Type B pancreatic cell (in vitro differentiated cells): ENCODE measurements around the gene SMAGP. TPM values are rescaled to one million over a fixed set of nuclear protein-coding genes. Genes with fewer than 3 reads are reported as not detected.
A peak's percentile ranks its signal among the peaks of the same experiment; 100 is the strongest.
"Not testable (repeated sequence)": the region's sequence is repeated elsewhere in the genome, so short reads cannot be mapped to it uniquely, and the experiment has no call there.

Experiments used
- DNase-seq: peaks from one replicate; pipeline ENCODE4 v3.0.0; 2021; ENCODE audit warnings: mixed read lengths; ENCODE audit not compliant: unreplicated experiment; ENCODE audit errors: extremely low spot score
- H3K27ac Mint-ChIP-seq: 2 replicates; pipeline ENCODE4 v1.8.0; 2021; ENCODE audit warnings: mild to moderate bottlenecking, mixed read lengths
- H3K27me3 Mint-ChIP-seq: 2 replicates; pipeline ENCODE4 v1.8.0; 2021; ENCODE audit warnings: mixed read lengths
- H3K36me3 Mint-ChIP-seq: 2 replicates; pipeline ENCODE4 v1.8.0; 2021; ENCODE audit warnings: mixed read lengths
- H3K4me1 Mint-ChIP-seq: one replicate; pipeline ENCODE4 v1.8.0; 2021; ENCODE audit warnings: mixed read lengths; ENCODE audit not compliant: unreplicated experiment
- H3K4me3 Mint-ChIP-seq: 2 replicates; pipeline ENCODE4 v1.8.0; 2021; ENCODE audit warnings: mild to moderate bottlenecking, mixed read lengths
- H3K9me3 Mint-ChIP-seq: 2 replicates; pipeline ENCODE4 v1.8.0; 2021; ENCODE audit warnings: mixed read lengths
- total RNA-seq: library from RNA; stranded (reverse); gene quantifications from 2 replicates; pipeline ENCODE4 v1.2.1, GENCODE V29; 2021; ENCODE audit warnings: low replicate concordance
- TF ChIP-seq, protein P1 (sequence below): fragments of 200-600 bp; sonication (generic); conservative IDR thresholded peaks from 2 replicates; pipeline ENCODE4 v1.5.0; 2021; ENCODE audit warnings: antibody characterized with exemption, mild to moderate bottlenecking

The SMAGP gene
- total RNA-seq, 1 donor from 2014 or later, result 35.5 TPM

DNA sequence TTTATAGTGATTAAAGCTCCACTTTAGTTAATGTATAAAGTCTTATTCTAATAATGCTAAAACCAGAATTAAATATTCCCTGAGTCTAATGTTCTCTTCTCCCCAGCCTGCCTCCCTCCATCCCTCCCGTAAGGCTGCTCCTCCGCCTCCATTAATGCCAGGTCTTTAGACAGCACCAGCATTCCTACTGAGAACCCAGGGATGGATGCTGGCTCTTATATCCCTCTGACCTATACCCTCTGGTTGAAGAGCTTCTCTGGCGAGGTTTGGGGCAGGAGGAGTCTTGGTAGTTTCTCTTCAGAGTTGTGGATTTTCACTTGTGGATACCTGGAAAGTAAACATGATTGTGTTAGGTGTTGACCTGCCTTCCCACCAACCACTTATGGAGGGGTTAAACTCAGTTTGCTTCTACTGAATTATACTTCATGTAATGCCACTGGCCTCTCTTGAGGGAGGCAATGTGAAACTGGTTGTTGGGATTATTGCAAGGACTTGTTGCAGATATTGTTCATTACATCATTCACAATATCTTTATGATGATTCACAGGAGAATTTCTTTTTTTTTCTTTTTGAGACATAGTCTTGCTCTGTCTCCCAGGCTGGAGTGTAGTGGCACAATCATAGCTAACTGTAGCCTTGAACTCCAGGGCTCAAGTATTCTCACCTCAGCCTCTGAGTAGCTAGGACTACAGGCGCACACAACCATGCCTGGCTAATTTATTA lies 11.1 kb upstream of the SMAGP start:
- Mint-ChIP-seq H3K4me3 (no peak overlapping the region), H3K27ac (no peak overlapping the region), H3K4me1 (no peaks in the 10 kb centered on the region), H3K9me3 (no peaks in the 10 kb centered on the region), H3K36me3 (no peaks in the 10 kb centered on the region), H3K27me3 (peaks cover 3% of the 10 kb centered on the region)
- DNase-seq, result no peak
- TF ChIP-seq, protein P1, sequence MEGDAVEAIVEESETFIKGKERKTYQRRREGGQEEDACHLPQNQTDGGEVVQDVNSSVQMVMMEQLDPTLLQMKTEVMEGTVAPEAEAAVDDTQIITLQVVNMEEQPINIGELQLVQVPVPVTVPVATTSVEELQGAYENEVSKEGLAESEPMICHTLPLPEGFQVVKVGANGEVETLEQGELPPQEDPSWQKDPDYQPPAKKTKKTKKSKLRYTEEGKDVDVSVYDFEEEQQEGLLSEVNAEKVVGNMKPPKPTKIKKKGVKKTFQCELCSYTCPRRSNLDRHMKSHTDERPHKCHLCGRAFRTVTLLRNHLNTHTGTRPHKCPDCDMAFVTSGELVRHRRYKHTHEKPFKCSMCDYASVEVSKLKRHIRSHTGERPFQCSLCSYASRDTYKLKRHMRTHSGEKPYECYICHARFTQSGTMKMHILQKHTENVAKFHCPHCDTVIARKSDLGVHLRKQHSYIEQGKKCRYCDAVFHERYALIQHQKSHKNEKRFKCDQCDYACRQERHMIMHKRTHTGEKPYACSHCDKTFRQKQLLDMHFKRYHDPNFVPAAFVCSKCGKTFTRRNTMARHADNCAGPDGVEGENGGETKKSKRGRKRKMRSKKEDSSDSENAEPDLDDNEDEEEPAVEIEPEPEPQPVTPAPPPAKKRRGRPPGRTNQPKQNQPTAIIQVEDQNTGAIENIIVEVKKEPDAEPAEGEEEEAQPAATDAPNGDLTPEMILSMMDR, result no peak

DNA sequence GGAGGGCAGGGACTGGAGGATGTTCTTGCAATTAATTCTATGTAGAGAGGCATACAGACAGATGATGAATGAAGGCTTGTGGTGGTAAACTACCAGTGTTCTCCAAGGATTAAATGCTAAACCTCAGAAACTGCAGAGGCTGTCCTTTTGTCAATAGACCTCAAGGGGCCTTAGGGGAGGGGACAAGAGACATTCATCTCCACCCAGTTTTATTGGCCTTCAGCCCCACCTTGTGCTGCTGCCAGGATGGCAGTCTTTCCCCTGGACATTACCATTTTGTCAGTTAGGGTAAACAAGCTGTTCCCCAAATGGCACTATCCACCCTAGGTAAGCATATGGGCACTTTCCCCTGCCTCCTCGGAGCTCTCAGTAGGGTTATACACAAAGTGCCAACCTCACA lies 4.9 kb upstream of the SMAGP start:
- peaks cover 11% of the 10 kb centered on the region for H3K27me3 Mint-ChIP-seq
- peaks cover 11% of the 10 kb centered on the region for H3K4me1 Mint-ChIP-seq
- peak overlapping the region; percentile 54 for H3K4me3 Mint-ChIP-seq
- DNase-seq, result no peak
- no peaks in the 10 kb centered on the region for H3K9me3 Mint-ChIP-seq
- no peaks in the 10 kb centered on the region for H3K36me3 Mint-ChIP-seq
- TF ChIP-seq, protein P1, result no peak
- H3K27ac Mint-ChIP-seq, result peak overlapping the region; percentile 82

DNA sequence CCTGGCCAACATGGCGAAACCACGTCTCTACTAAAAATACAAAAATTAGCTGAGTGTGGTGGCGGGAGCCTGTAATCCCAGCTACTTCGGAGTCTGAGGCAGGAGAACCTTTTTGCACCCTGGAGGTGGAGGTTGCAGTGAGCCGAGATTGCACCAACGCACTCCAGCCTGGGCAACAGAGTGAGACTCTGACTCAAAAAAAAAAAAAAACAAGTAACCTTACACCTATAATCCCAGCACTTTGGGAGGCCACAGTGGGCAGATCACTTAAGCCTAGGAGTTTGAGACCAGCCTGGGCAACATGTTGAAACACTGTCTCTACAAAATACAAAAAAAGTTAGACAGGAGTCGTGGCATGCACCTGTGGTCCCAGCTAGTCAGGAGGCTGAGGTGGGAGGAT lies 2.6 kb upstream of the SMAGP start:
- not testable (repeated sequence) for H3K27ac Mint-ChIP-seq, H3K36me3 Mint-ChIP-seq

DNA sequence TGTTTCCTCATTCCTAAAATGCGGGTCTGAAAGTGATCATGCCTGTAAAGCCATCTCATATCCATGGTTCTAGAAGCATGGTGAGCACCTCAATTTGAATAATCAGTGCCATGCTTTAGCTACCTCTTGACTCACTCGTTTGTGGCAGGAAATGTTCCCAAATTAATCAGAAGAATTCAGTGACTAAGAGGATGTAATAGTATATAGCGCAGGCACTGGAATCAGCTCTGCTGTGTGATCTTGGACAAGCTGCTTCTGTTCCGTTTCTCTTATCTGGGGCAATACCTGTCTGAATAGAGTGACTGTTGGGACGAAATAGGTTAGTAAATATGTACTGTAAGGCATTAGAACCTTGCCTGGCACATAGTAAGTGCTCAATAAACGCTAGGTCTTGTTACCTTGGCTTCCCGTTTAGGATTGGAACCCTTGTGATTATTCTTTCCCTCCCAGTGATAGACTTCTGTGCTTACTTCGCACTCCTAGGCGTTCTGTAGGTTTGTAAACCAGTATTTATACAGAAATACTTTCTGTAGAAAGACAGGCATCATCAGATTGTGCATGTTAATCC lies 820 bp upstream of the SMAGP start:
- Mint-ChIP-seq H3K27me3 (peaks cover 19% of the 10 kb centered on the region), H3K27ac (peak overlapping the region; percentile 100), H3K9me3 (no peaks in the 10 kb centered on the region)

More for the DNA sequence above, 2.6 kb upstream of the SMAGP start:
- peaks cover 11% of the 10 kb centered on the region for H3K4me1 Mint-ChIP-seq
- peaks cover 19% of the 10 kb centered on the region for H3K27me3 Mint-ChIP-seq
- H3K4me3 Mint-ChIP-seq, H3K9me3 Mint-ChIP-seq, DNase-seq: not testable (repeated sequence)

DNA sequence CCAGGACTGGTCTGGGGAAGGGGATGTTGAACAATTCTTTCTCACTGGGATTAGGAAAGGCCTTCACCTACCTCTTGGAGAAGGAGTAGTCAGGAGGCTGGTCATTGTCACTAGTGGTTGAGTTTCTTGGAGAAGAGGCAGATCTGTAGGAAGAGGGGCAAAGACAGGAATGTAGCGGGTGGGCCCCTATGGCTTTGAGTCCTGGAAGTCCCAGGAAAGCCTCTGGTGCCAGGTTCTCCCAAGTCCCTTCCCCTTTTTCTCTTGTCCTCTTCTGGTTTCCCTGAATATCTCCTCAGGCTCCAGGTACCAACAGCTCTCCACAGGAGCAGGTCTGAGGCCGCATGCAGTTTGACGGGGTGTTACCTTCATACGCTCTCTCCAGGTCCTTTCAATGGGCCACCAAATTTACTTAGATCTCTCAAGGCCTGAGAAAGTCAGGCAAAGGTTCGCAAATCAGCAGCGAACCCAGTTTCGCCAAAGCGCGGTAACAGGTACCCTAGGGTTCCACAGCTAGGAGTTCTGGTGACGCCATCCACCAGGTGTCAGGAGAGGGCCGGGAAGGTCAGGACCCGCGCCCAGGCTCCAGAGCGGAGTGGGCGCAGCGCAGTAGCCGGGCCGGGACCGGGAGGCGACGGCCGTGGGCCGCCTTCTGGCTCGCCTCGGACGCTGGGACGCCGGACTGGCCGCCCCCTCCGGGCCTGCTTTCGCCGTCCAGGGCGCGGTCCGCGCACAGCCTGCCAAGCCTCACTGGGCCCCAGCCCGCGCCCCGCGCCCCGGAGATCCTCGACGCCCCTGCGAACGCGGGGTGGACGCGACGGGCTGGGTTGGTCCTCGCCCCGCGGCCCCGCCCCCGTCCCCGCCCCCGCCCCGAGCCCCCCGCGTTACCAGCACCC lies 795 bp downstream of the SMAGP start:
- peaks cover 19% of the 10 kb centered on the region for H3K27me3 Mint-ChIP-seq
- DNase-seq, result peak; percentile 71
- no peaks in the 10 kb centered on the region for H3K9me3 Mint-ChIP-seq
- TF ChIP-seq, protein P1, result peak; percentile 44
- peak overlapping the region; percentile 96 for H3K27ac Mint-ChIP-seq
- H3K4me3 Mint-ChIP-seq, result peak overlapping the region; percentile 93
- H3K36me3 Mint-ChIP-seq, result peaks cover 7% of the 10 kb centered on the region
- H3K4me1 Mint-ChIP-seq, result peaks cover 11% of the 10 kb centered on the region

More for the DNA sequence above, 820 bp upstream of the SMAGP start:
- H3K4me3 Mint-ChIP-seq, result peak overlapping the region; percentile 97
- TF ChIP-seq, protein P1, result no peak
- DNase-seq, result no peak
- H3K36me3 Mint-ChIP-seq, result no peaks in the 10 kb centered on the region
- peaks cover 11% of the 10 kb centered on the region for H3K4me1 Mint-ChIP-seq

DNA sequence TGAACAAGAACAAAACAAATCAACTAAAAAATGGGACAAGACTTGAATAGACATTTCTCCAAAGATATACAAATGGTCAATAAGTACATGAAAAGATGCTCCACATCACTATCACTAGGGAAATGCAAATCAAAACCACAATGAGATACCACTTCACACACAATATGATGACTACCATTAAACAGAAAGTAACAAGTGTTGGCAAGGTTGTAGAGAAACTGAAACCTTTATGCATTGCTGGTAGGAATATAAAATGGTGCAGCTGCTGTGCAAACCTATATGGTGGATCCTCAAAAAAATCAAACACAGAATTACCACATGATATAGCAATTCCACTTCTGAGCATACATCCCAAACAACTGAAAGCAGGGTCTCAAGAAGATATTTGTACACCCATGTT lies 5.2 kb downstream of the SMAGP start:
- no peak overlapping the region for H3K27ac Mint-ChIP-seq
- peaks cover 11% of the 10 kb centered on the region for H3K36me3 Mint-ChIP-seq
- no peak for DNase-seq
- no peak overlapping the region for H3K4me3 Mint-ChIP-seq
- H3K4me1 Mint-ChIP-seq, result no peaks in the 10 kb centered on the region
- H3K9me3 Mint-ChIP-seq, result no peaks in the 10 kb centered on the region
- H3K27me3 Mint-ChIP-seq, result peaks cover 7% of the 10 kb centered on the region
- TF ChIP-seq, protein P1, result no peak
